Activated naive CD8-positive, alpha-beta T cell treated with anti-CD3 and anti-CD28 coated beads, Interleukin-2, amount 50 U/mL, for 24 hours (primary cell): ENCODE data around the gene AMPH.

Source experiments
- ATAC-seq: fragments of 150-1000 bp; cut with Tn5 transposase; one replicate; pipeline ENCODE4 v1.10.0; 2021
- DNase-seq: peaks from one replicate; pipeline ENCODE4 v3.0.0; 2021
- H3K27ac Mint-ChIP-seq: one replicate; pipeline ENCODE4 v1.8.0; 2021; ENCODE audit warnings: mild to moderate bottlenecking, mixed read lengths
- H3K27me3 Mint-ChIP-seq: one replicate; pipeline ENCODE4 v1.8.0; 2021; ENCODE audit warnings: mixed read lengths
- H3K36me3 Mint-ChIP-seq: one replicate; pipeline ENCODE4 v1.8.0; 2021; ENCODE audit warnings: low read depth, mixed read lengths
- H3K4me1 Mint-ChIP-seq: one replicate; pipeline ENCODE4 v1.8.0; 2021; ENCODE audit warnings: mixed read lengths
- H3K4me3 Mint-ChIP-seq: one replicate; pipeline ENCODE4 v1.8.0; 2021; ENCODE audit warnings: mild to moderate bottlenecking, moderate library complexity, mixed read lengths
- H3K9me3 Mint-ChIP-seq: one replicate; pipeline ENCODE4 v1.8.0; 2021; ENCODE audit warnings: mixed read lengths

The AMPH gene

GRCh38 chr7:38656968-38657367, 25.8 kb upstream of the AMPH start:
- H3K9me3 Mint-ChIP-seq = no peaks in the 10 kb centered on the region
- H3K27ac Mint-ChIP-seq = no peak overlapping the region
- ATAC-seq = no peak
- DNase-seq = no peak
- H3K36me3 Mint-ChIP-seq = no peaks in the 10 kb centered on the region
- no peaks in the 10 kb centered on the region for H3K4me1 Mint-ChIP-seq
- peaks cover 21% of the 10 kb centered on the region for H3K27me3 Mint-ChIP-seq
- H3K4me3 Mint-ChIP-seq = no peak overlapping the region

- H3K4me1 Mint-ChIP-seq = no peaks in the 10 kb centered on the region
- H3K9me3 Mint-ChIP-seq = no peaks in the 10 kb centered on the region
- peaks cover 14% of the 10 kb centered on the region for H3K27me3 Mint-ChIP-seq
- no peaks in the 10 kb centered on the region for H3K36me3 Mint-ChIP-seq
- H3K27ac Mint-ChIP-seq = no peak overlapping the region
- no peak for ATAC-seq
- no peak for DNase-seq
- no peak overlapping the region for H3K4me3 Mint-ChIP-seq
Observed at GRCh38 chr7:38655833-38656774, 24.9 kb upstream of the AMPH start.

- no peak for ATAC-seq
- no peak overlapping the region for H3K27ac Mint-ChIP-seq
- no peaks in the 10 kb centered on the region for H3K36me3 Mint-ChIP-seq
- peaks cover 11% of the 10 kb centered on the region for H3K27me3 Mint-ChIP-seq
- no peak for DNase-seq
- H3K9me3 Mint-ChIP-seq = peaks cover 6% of the 10 kb centered on the region
- H3K4me1 Mint-ChIP-seq = no peaks in the 10 kb centered on the region
- no peak overlapping the region for H3K4me3 Mint-ChIP-seq
Observed at GRCh38 chr7:38637957-38638356, 6.8 kb upstream of the AMPH start.

- no peak overlapping the region for H3K27ac Mint-ChIP-seq
- ATAC-seq (no peak), DNase-seq (no peak)
- H3K9me3 Mint-ChIP-seq = no peaks in the 10 kb centered on the region
- H3K27me3 Mint-ChIP-seq = peaks cover 50% of the 10 kb centered on the region
- H3K36me3 Mint-ChIP-seq = no peaks in the 10 kb centered on the region
- H3K4me1 Mint-ChIP-seq = peaks cover 2% of the 10 kb centered on the region
- H3K4me3 Mint-ChIP-seq = no peak overlapping the region
Observed at GRCh38 chr7:38632411-38632810, 1.2 kb upstream of the AMPH start.

GRCh38 chr7:38629651-38630510, 1.3 kb downstream of the AMPH start:
- Mint-ChIP-seq H3K9me3 (peaks cover 10% of the 10 kb centered on the region), H3K27me3 (peaks cover 64% of the 10 kb centered on the region), H3K4me1 (peaks cover 2% of the 10 kb centered on the region), H3K36me3 (no peaks in the 10 kb centered on the region), H3K4me3 (peak overlapping the region; percentile 42), H3K27ac (no peak overlapping the region)
- no peak for ATAC-seq
- no peak for DNase-seq

GRCh38 chr7:38628630-38629385, 2.4 kb downstream of the AMPH start:
- ATAC-seq = no peak
- H3K4me3 Mint-ChIP-seq = no peak overlapping the region
- peaks cover 67% of the 10 kb centered on the region for H3K27me3 Mint-ChIP-seq
- peaks cover 2% of the 10 kb centered on the region for H3K4me1 Mint-ChIP-seq
- H3K36me3 Mint-ChIP-seq = no peaks in the 10 kb centered on the region
- peaks cover 16% of the 10 kb centered on the region for H3K9me3 Mint-ChIP-seq
- DNase-seq = no peak
- H3K27ac Mint-ChIP-seq = no peak overlapping the region

GRCh38 chr7:38625866-38626265, 5.3 kb downstream of the AMPH start:
- Mint-ChIP-seq H3K9me3 (peaks cover 16% of the 10 kb centered on the region), H3K4me1 (peaks cover 2% of the 10 kb centered on the region), H3K27ac (no peak overlapping the region), H3K36me3 (no peaks in the 10 kb centered on the region), H3K27me3 (peaks cover 53% of the 10 kb centered on the region), H3K4me3 (no peak overlapping the region)
- no peak for ATAC-seq
- DNase-seq = no peak

GRCh38 chr7:38615665-38616064, 15.5 kb downstream of the AMPH start:
- Mint-ChIP-seq H3K4me3 (no peak overlapping the region), H3K36me3 (no peaks in the 10 kb centered on the region), H3K27me3 (peaks cover 19% of the 10 kb centered on the region), H3K4me1 (no peaks in the 10 kb centered on the region), H3K27ac (no peak overlapping the region), H3K9me3 (no peaks in the 10 kb centered on the region)
- DNase-seq (no peak), ATAC-seq (no peak)

- peaks cover 14% of the 10 kb centered on the region for H3K27me3 Mint-ChIP-seq
- DNase-seq = no peak
- no peak for ATAC-seq
- H3K9me3 Mint-ChIP-seq = no peaks in the 10 kb centered on the region
- no peak overlapping the region for H3K27ac Mint-ChIP-seq
- no peak overlapping the region for H3K4me3 Mint-ChIP-seq
- H3K36me3 Mint-ChIP-seq = no peaks in the 10 kb centered on the region
- no peaks in the 10 kb centered on the region for H3K4me1 Mint-ChIP-seq
Observed at GRCh38 chr7:38607466-38607865, 23.7 kb downstream of the AMPH start.

GRCh38 chr7:38600741-38601140, 30.4 kb downstream of the AMPH start:
- Mint-ChIP-seq H3K4me1 (no peaks in the 10 kb centered on the region), H3K4me3 (no peak overlapping the region), H3K27me3 (peaks cover 9% of the 10 kb centered on the region), H3K36me3 (no peaks in the 10 kb centered on the region), H3K9me3 (no peaks in the 10 kb centered on the region), H3K27ac (no peak overlapping the region)
- ATAC-seq = no peak
- DNase-seq = no peak

- no peaks in the 10 kb centered on the region for H3K4me1 Mint-ChIP-seq
- H3K27ac Mint-ChIP-seq = no peak overlapping the region
- no peaks in the 10 kb centered on the region for H3K36me3 Mint-ChIP-seq
- no peaks in the 10 kb centered on the region for H3K9me3 Mint-ChIP-seq
- DNase-seq (no peak), ATAC-seq (no peak)
- H3K4me3 Mint-ChIP-seq = no peak overlapping the region
- H3K27me3 Mint-ChIP-seq = peaks cover 6% of the 10 kb centered on the region
Observed at GRCh38 chr7:38594949-38595348, 36.2 kb downstream of the AMPH start.

GRCh38 chr7:38592737-38593288, 38.4 kb downstream of the AMPH start:
- Mint-ChIP-seq H3K27ac (no peak overlapping the region), H3K9me3 (no peaks in the 10 kb centered on the region)
- no peak for ATAC-seq

GRCh38 chr7:38585572-38586354, 45.4 kb downstream of the AMPH start:
- Mint-ChIP-seq H3K4me3 (no peak overlapping the region), H3K36me3 (no peaks in the 10 kb centered on the region), H3K27ac (no peak overlapping the region), H3K9me3 (no peaks in the 10 kb centered on the region), H3K27me3 (peaks cover 4% of the 10 kb centered on the region), H3K4me1 (no peaks in the 10 kb centered on the region)
- DNase-seq = no peak
- no peak for ATAC-seq

More at GRCh38 chr7:38592737-38593288, 38.4 kb downstream of the AMPH start:
- Mint-ChIP-seq H3K4me1 (no peaks in the 10 kb centered on the region), H3K36me3 (no peaks in the 10 kb centered on the region), H3K27me3 (peaks cover 6% of the 10 kb centered on the region), H3K4me3 (no peak overlapping the region)
- DNase-seq = no peak
